GM18511 (cell line): ENCODE data around the gene ZFP69.

ENCODE experiments used
- ATAC-seq: cut with Tn5 transposase; IDR thresholded peaks from one replicate; pipeline ENCODE4 v1.9.1; 2021; ENCODE audit warnings: mild to moderate bottlenecking, moderate library complexity; ENCODE audit not compliant: unreplicated experiment

ZFP69 gene

DNA sequence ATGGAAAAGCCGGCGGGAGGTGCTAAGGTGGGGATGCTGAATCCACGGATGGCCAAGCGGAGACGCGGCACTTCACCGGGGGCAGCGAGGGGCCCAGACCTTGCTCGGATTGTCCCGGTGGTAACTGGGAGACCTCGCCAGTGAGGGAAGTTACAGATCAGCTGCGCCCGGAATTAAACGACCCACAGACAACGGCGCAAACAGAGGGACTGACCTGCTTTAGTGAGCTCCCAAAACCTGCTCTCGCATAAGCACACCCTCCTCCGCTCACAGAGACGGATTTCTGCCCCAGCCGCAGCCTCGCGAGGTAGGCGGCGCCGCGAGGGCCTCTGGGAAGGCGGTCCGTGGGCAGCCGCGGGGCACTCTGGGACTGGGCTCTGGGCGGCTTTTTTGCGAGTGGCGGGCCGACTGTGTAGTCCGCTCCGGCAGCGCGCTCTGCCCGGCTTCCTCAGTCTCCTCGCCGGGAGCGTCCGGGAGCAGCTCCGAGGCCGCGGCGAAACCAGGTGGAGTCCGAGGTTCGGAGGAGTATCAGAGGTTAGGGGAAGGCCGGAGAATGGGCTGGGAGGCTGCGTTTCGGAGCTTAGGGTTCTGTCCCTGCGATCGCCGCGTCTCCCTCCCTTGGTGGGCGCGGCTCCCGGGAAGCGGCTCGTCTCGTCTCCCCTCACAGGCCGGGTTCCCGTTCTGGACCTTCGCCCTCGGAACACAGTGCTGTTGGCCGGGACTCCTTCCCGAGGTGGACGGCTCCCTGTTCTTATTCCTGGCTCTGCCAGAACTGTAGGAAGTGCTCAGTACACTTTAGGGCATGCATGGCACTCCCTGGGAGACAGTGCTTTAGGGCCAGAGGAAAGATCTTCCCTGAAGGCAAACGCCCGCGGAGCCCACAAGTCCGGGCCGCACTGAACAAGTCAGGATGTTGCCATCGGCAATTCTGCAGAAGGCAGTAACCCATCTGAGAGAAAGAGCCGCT is 31.6 kb downstream of the ZFP69 start, which contains the start of gene EXO5:
Gene EXO5, plus strand, starts transcription at position 393 of the 967 bp plus-strand sequence. CDS start 5,778 bp downstream, outside the sequence.
- peak; percentile 95 for ATAC-seq

GRCh38 chr1:40519517-40519916 is 42.4 kb downstream of the ZFP69 start:
- ATAC-seq: no peak

- no peak for ATAC-seq
Measured at GRCh38 chr1:40530735-40531380, 53.8 kb downstream of the ZFP69 start.

DNA sequence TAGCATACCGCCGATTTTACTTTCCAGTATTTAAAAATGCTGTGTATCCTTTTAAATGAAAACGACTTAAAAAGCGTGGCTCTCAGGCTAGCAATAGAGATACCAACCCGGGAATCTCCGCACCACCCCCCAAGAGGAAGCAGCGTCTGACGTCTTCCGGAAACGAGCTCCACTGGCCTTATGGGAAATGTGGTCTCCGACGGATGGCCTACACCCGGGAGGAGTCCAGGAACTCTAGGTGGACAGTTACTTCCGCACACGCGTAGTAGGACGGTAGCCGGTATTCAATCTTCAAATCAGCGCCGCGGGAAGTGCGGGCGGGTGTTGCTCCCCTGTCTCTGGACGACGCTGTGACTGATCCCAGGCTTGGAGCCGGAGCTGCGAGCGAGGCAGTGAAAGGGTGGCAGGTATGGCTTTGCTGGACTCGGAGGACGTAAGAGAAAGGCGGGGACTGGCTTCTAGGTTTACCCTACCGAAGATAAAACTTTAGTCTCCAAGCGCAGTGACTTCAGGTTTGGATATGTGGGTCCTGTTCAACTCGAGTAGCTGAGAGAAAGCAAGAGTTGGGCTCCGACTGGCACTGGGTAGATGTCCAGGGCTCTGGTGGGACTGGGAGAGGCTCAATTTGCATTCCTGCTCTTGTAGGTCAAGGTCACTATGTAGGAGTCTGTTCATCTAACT is 54.4 kb downstream of the ZFP69 start, which contains the start of gene ZNF684:
Gene ZNF684, plus strand, starts transcription at position 257 of the 681 bp plus-strand sequence. CDS start 1,530 bp downstream, outside the sequence.
- peak; percentile 95 for ATAC-seq

DNA sequence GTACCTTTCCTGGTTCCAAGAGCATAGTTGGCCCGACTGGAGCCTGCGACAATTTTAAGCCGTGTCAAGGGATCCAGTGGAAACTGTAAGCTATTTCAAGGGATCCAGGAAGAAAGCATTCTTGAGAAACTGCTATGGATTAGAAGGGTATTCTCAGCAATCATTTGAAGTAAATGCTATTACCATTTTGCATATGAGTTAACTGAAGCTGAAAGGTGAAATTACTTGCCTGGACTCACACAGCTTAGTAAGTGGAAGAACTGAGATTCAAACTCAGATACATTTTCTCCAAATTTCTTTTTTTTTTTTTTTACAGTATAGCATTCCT is 54.9 kb downstream of the ZFP69 start:
- ATAC-seq: no peak

DNA sequence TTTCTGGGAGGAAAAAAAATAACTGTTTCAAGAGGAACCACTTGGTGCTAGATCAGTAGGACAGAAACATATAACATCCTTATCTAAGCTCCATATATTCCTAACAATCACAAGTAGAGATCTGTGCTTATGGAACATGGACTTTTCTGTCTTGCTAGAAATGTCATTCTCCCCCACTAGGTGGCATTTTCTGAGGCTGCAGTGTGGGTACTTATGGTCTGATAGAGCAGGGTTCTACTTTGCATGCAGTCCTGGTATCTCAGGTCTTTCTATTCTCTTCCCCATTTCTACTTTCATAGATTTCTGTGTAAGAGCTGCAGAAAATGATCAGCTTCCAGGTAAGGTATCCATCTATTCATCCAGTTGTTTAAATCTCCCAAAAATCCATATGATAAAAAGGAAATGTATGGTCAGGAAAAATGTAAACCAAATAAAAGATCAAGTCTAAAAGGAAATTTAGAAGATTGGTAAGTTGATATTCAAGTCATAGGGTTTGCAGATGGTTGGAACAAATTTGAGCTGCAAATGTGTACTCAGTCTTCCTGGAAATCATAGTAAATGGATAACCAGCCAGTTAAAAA is 55.8 kb downstream of the ZFP69 start:
- no peak for ATAC-seq

DNA sequence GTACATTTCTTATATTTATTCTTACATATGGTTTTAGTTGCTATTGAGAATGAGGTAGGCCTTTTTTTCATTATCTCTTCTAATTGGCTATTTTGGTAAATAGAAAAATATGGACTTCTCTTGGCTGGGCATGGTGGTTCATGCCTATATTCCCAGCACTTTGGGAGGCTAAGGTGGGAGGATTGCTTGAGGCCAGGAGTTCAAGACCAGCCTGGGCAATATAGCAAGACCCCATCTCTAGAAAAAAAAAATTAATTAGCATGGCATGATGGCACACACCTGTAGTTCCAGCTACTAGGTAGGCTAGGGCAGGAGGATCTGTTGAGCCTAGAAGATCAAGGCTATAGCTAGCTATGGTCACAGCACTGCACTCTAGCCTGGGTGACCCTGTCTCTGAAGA is 57.5 kb downstream of the ZFP69 start:
- ATAC-seq: no peak

DNA sequence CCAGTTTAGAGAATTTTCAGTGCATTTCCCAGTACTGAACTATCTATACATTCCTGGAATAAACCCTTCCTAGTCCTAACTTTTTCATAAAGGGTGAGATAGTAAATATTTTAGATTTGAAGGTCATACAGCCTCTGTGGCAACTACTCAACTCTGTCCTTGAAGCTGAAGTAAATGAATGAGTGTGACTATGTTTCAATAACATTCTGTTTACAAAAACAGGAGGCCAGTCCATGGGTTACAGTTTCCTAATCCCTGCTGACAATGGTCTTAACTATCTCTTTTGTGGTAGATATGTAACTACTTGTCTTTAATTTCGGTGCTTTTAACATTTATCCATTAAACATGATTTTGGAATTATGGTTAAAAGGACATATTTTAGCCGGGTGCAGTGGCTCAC is 58.6 kb downstream of the ZFP69 start:
- no peak for ATAC-seq

- no peak for ATAC-seq
Measured at GRCh38 chr1:40539338-40539737, 62.2 kb downstream of the ZFP69 start.
